Keratinocyte (primary cell): ENCODE results near the gene DDX42. TPM values are rescaled to one million over a fixed set of nuclear protein-coding genes. Genes with fewer than 3 reads are reported as not detected.

ENCODE experiments used
- DNase-seq: peaks from one replicate; pipeline ENCODE4 v3.0.0-alpha.2; 2011; ENCODE audit warnings: low read depth, missing footprints, low spot score
- FAIRE-seq: peaks from 2 replicates; lab custom pipeline; 2011; peaks lifted over from hg19 to GRCh38; lab: Jason Lieb, UNC
- H2AFZ ChIP-seq: 2 replicates; pipeline ENCODE4 v1.6.0; 2012; ENCODE audit warnings: low read length, control low read depth, inconsistent platforms; ENCODE audit not compliant: control insufficient read depth
- H3K27ac ChIP-seq: 2 replicates; pipeline ENCODE4 v1.5.1; 2011; ENCODE audit warnings: low read length; ENCODE audit not compliant: control insufficient read depth, insufficient read depth
- H3K27me3 ChIP-seq: 3 replicates; pipeline ENCODE4 v1.6.0; 2011; ENCODE audit warnings: low read length; ENCODE audit not compliant: control insufficient read depth, insufficient read depth; ENCODE audit errors: extremely low read depth
- H3K36me3 ChIP-seq, 2 experiments: 2 replicates in 1 of 2; 3 replicates in 1 of 2; pipeline ENCODE4 v1.5.1; 2011; ENCODE audit warnings: low read length in 2 of 2, mild to moderate bottlenecking in 1 of 2; ENCODE audit not compliant: control insufficient read depth in 2 of 2, insufficient read depth in 2 of 2; ENCODE audit errors: extremely low read depth in 1 of 2
- H3K4me1 ChIP-seq: 3 replicates; pipeline ENCODE4 v1.5.1; 2011; ENCODE audit warnings: low read length; ENCODE audit not compliant: control insufficient read depth, insufficient read depth; ENCODE audit errors: extremely low read depth
- H3K4me2 ChIP-seq: 3 replicates; pipeline ENCODE4 v1.6.0; 2011; ENCODE audit warnings: low read depth, low read length; ENCODE audit not compliant: control insufficient read depth, insufficient read depth; ENCODE audit errors: extremely low read depth
- H3K4me3 ChIP-seq, 3 experiments: fragments of 200-600 bp in 1 of 3; sonication (generic) in 1 of 3; 2 replicates in 2 of 3; 3 replicates in 1 of 3; pipeline ENCODE4 v1.5.1; 2011 to 2016; ENCODE audit warnings: low read length in 3 of 3, mild to moderate bottlenecking in 3 of 3, control low read depth in 2 of 3, inconsistent platforms in 1 of 3, low read depth in 1 of 3, mixed read lengths in 1 of 3, mixed run types in 1 of 3, moderate library complexity in 1 of 3; ENCODE audit not compliant: control insufficient read depth in 2 of 3, insufficient read depth in 2 of 3; ENCODE audit errors: extremely low read depth in 1 of 3
- H3K79me2 ChIP-seq: 2 replicates; pipeline ENCODE4 v1.6.0; 2012; ENCODE audit warnings: low read length; ENCODE audit not compliant: control insufficient read depth, insufficient read depth
- H3K9ac ChIP-seq: 3 replicates; pipeline ENCODE4 v1.6.0; 2011; ENCODE audit warnings: low read length; ENCODE audit not compliant: control insufficient read depth, insufficient read depth; ENCODE audit errors: extremely low read depth
- H3K9me1 ChIP-seq: 3 replicates; pipeline ENCODE4 v1.6.0; 2011; ENCODE audit warnings: low read length; ENCODE audit not compliant: control insufficient read depth, insufficient read depth; ENCODE audit errors: extremely low read depth
- H3K9me3 ChIP-seq: 2 replicates; pipeline ENCODE4 v1.5.1; 2012; ENCODE audit warnings: low read depth, low read length; ENCODE audit not compliant: control insufficient read depth
- H4K20me1 ChIP-seq: 3 replicates; pipeline ENCODE4 v1.6.0; 2011; ENCODE audit warnings: low read length; ENCODE audit not compliant: control insufficient read depth, insufficient read depth; ENCODE audit errors: extremely low read depth
- EZH2 ChIP-seq: IDR thresholded peaks from one replicate; pipeline ENCODE4 v1.6.1; 2012; ENCODE audit warnings: inconsistent platforms, mild to moderate bottlenecking, low read length, moderate library complexity
- dilution Hi-C: fragments of 300-500 bp; cut with MboI; formaldehyde crosslinking; loops from one replicate; pipeline ENCODE4 v1.7.0; 2020; ENCODE audit warnings: low sequenced_read_pairs; ENCODE audit not compliant: extremely low pct_ligation_motif_present
- polyA plus RNA-seq, 5 experiments: library from polyadenylated mRNA; depleted of rRNA in 3 of 5; stranded (reverse) in 3 of 5; stranded (forward) in 1 of 5; unstranded in 1 of 5; fragments of >200 nt; gene quantifications; 1 replicate in 1 of 5; 2 replicates in 3 of 5; 3 replicates in 1 of 5; pipeline versions ENCODE4 v1.2.1 to v1.2.3, GENCODE V29; 2011 to 2012; ENCODE audit warnings: missing spikeins in 2 of 5, low read depth in 1 of 5, low replicate concordance in 1 of 5
- TF ChIP-seq, protein P1 (sequence below), 3 experiments: IDR thresholded peaks in 1 of 3; conservative IDR thresholded peaks in 1 of 3; optimal IDR thresholded peaks in 1 of 3; 2 replicates in 2 of 3; 3 replicates in 1 of 3; pipeline versions ENCODE3 to v1.5.1; 2011; ENCODE audit warnings: low read length in 3 of 3, mild to moderate bottlenecking in 3 of 3, moderate library complexity in 2 of 3, control low read depth in 1 of 3, inconsistent platforms in 1 of 3; ENCODE audit not compliant: insufficient read depth in 2 of 3; ENCODE audit errors: extremely low read depth in 1 of 3

The DDX42 gene
- polyA plus RNA-seq, 1 donor (not counting 4 experiments of a cell fraction or from before 2014, with no cell fraction given): 116 TPM

DNA sequence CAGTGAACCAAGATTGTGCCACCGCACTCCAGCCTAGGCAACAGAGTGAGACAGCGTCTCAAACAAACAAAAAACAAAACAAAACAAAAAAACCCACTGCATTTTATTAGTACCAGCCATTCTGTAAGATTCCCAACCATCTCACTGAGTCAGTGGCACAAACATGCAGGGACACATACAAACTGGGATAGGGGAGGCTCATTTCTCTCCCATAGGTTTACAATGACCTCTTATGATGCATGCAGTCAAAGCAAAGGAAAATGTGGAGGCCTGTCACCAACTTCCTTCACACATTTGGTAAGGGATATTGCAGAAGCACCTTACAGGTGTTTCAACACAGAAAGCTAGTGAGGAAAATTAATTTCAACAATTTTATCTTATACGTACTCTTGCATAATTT lies 19.9 kb upstream of the DDX42 start:
- Histone ChIP-seq H3K36me3 (peaks cover 22 to 45% of the 10 kb centered on the region in 2 experiments), H3K27me3 (no peaks in the 10 kb centered on the region), H3K27ac (no peak overlapping the region), H3K4me2 (no peak overlapping the region), H3K79me2 (no peaks in the 10 kb centered on the region), H3K4me1 (no peaks in the 10 kb centered on the region), H4K20me1 (no peaks in the 10 kb centered on the region), H3K9ac (no peak overlapping the region), H3K9me3 (no peaks in the 10 kb centered on the region), H2AFZ (no peak overlapping the region), H3K4me3 (no peak overlapping the region), H3K9me1 (no peaks in the 10 kb centered on the region)
- TF ChIP-seq EZH2: no peak
- TF ChIP-seq, protein P1, sequence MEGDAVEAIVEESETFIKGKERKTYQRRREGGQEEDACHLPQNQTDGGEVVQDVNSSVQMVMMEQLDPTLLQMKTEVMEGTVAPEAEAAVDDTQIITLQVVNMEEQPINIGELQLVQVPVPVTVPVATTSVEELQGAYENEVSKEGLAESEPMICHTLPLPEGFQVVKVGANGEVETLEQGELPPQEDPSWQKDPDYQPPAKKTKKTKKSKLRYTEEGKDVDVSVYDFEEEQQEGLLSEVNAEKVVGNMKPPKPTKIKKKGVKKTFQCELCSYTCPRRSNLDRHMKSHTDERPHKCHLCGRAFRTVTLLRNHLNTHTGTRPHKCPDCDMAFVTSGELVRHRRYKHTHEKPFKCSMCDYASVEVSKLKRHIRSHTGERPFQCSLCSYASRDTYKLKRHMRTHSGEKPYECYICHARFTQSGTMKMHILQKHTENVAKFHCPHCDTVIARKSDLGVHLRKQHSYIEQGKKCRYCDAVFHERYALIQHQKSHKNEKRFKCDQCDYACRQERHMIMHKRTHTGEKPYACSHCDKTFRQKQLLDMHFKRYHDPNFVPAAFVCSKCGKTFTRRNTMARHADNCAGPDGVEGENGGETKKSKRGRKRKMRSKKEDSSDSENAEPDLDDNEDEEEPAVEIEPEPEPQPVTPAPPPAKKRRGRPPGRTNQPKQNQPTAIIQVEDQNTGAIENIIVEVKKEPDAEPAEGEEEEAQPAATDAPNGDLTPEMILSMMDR (optimal IDR thresholded peaks at IDR 0.05 in 1 of 3, IDR thresholded peaks at IDR 0.05 in 1 of 3, conservative IDR thresholded peaks at IDR 0.05 in 1 of 3; ENCODE audit: extremely low read depth in 1 of 3, insufficient read depth in 2 of 3, low read length in 3 of 3): no peak
- dilution Hi-C loops: no loop called here
- FAIRE-seq (no peak), DNase-seq (no peak)

DNA sequence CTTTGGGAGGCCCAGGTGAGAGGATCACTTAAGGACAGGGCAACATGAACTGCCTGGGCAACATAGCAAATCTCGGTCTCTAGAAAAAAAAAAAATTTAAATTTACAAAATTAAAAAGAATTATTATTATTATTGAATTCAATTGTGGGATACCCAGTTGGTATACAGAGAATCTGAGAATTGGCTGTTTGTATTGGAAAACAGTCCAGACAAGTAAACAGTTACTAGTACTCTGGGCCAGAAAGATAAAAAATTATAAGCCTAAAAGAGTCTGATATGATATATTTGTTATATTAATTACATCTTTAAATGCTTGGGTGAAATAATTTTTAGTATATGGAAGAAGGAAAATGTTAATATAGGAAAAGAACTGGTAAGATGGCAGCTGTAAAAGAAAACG lies 15.5 kb upstream of the DDX42 start:
- DNase-seq (no peak), FAIRE-seq (no peak)
- no peaks in the 10 kb centered on the region for H3K27me3 ChIP-seq
- no peak overlapping the region for H3K9ac ChIP-seq
- H3K4me1 ChIP-seq: no peaks in the 10 kb centered on the region
- H3K9me1 ChIP-seq: no peaks in the 10 kb centered on the region
- H3K79me2 ChIP-seq: no peaks in the 10 kb centered on the region
- dilution Hi-C loops: no loop called here
- no peaks in the 10 kb centered on the region for H4K20me1 ChIP-seq
- no peak for TF ChIP-seq EZH2
- TF ChIP-seq, protein P1 (optimal IDR thresholded peaks at IDR 0.05 in 1 of 3, IDR thresholded peaks at IDR 0.05 in 1 of 3, conservative IDR thresholded peaks at IDR 0.05 in 1 of 3; ENCODE audit: extremely low read depth in 1 of 3, insufficient read depth in 2 of 3, low read length in 3 of 3): no peak
- no peak overlapping the region for H3K27ac ChIP-seq
- H3K4me2 ChIP-seq: no peak overlapping the region
- no peaks in the 10 kb centered on the region for H3K9me3 ChIP-seq
- peaks cover 26 to 38% of the 10 kb centered on the region in 2 experiments for H3K36me3 ChIP-seq
- no peak overlapping the region for H3K4me3 ChIP-seq
- no peak overlapping the region for H2AFZ ChIP-seq
